Panc1 (cell line): ENCODE measurements around the gene FGFRL1. TPM values are rescaled to one million over a fixed set of nuclear protein-coding genes. Genes with fewer than 3 reads are reported as not detected.

Experiments
- ATAC-seq: fragments of 200-7000 bp; cut with Tn5 transposase; 2 replicates; pipeline ENCODE4 v1.9.1; 2020; ENCODE audit warnings: mild to moderate bottlenecking, moderate library complexity
- BruUV-seq: library from RNA; stranded (reverse); fragments of 400-500 nt; replicated peaks from 2 replicates; lab custom pipeline; 2021; lab: Mats Ljungman, UMichigan
- CTCF ChIA-PET: fragments of 300-600 bp; sonication (Branson Sonifier 250); formaldehyde crosslinking; loops from one replicate; lab custom pipeline; 2022; ENCODE audit warnings: antibody characterized with exemption; lab: Charles Lee
- POLR2A ChIA-PET: fragments of 300-600 bp; sonication (Branson Sonifier 250); formaldehyde crosslinking; loops from one replicate; lab custom pipeline; 2022; ENCODE audit warnings: antibody characterized with exemption; lab: Charles Lee
- DNase-seq: peaks from one replicate; pipeline ENCODE4 v3.0.0-alpha.2; 2010; ENCODE audit warnings: low read depth, low spot score
- H3K27ac ChIP-seq: 2 replicates; pipeline ENCODE4 v1.5.1; 2011; ENCODE audit warnings: mild to moderate bottlenecking, low read length, inconsistent platforms
- H3K27me3 ChIP-seq: fragments of 200-500 bp; sonication (Bioruptor generic); 2 replicates; pipeline ENCODE4 v1.6.0; 2014; ENCODE audit warnings: low read length, inconsistent platforms; ENCODE audit not compliant: control insufficient read depth, insufficient read depth
- H3K36me3 ChIP-seq: fragments of 200-500 bp; sonication (Bioruptor generic); 2 replicates; pipeline ENCODE4 v1.5.1; 2014; ENCODE audit warnings: inconsistent platforms, mild to moderate bottlenecking, low read length, moderate library complexity; ENCODE audit not compliant: control insufficient read depth, insufficient read depth
- H3K4me1 ChIP-seq: 2 replicates; pipeline ENCODE4 v1.5.1; 2011; ENCODE audit warnings: inconsistent platforms, mild to moderate bottlenecking, low read length, moderate library complexity; ENCODE audit not compliant: control insufficient read depth, insufficient read depth
- H3K4me3 ChIP-seq, 2 experiments: 2 replicates each; pipeline ENCODE4 v1.5.1; 2011 to 2012; ENCODE audit warnings: low read depth in 2 of 2, low read length in 2 of 2, mild to moderate bottlenecking in 2 of 2, inconsistent platforms in 1 of 2, moderate library complexity in 1 of 2
- H3K9me3 ChIP-seq: fragments of 200-500 bp; sonication (Bioruptor generic); 2 replicates; pipeline ENCODE4 v1.5.1; 2014; ENCODE audit warnings: low read depth, mild to moderate bottlenecking, inconsistent platforms, low read length, moderate library complexity; ENCODE audit not compliant: control insufficient read depth, insufficient read depth
- CTCF ChIP-seq: fragments of 450-650 bp; IDR thresholded peaks from 2 replicates; pipeline ENCODE4 v1.5.1; 2017; ENCODE audit warnings: mild to moderate bottlenecking
- POLR2AphosphoS5 ChIP-seq: IDR thresholded peaks from 2 replicates; pipeline ENCODE4 v1.6.1; 2012; ENCODE audit warnings: mild to moderate bottlenecking, low read depth, low read length, moderate library complexity
- REST ChIP-seq, 2 experiments: IDR thresholded peaks; 2 replicates each; pipeline ENCODE4 v1.6.1; 2011 to 2012; ENCODE audit warnings: low read depth in 2 of 2, control low read depth in 1 of 2, low read length in 1 of 2, mild to moderate bottlenecking in 1 of 2, moderate library complexity in 1 of 2; ENCODE audit not compliant: insufficient read depth in 1 of 2
- SIN3A ChIP-seq: IDR thresholded peaks from 2 replicates; pipeline ENCODE4 v1.6.1; 2012; ENCODE audit warnings: low read depth, mild to moderate bottlenecking, low read length, moderate library complexity, borderline replicate concordance; ENCODE audit not compliant: insufficient read depth
- TCF7L2 ChIP-seq: IDR thresholded peaks from 2 replicates; pipeline ENCODE4 v1.6.1; 2011; ENCODE audit warnings: mild to moderate bottlenecking, low read depth, low read length, inconsistent platforms
- in situ Hi-C: cut with HindIII; loops from 2 replicates; pipeline ENCODE4 v1.10.0; 2016; ENCODE audit warnings: low sequenced_read_pairs, low pct_unique_long_range_greater_than_20kb
- intact Hi-C: fragments of 100-400 bp; cut with micrococcal nuclease; formaldehyde crosslinking; loops from one replicate; pipeline ENCODE4 v1.10.0; 2022; ENCODE audit not compliant: unreplicated experiment
- total RNA-seq: library from RNA; stranded (reverse); gene quantifications from one replicate; pipeline ENCODE4 v1.2.1, GENCODE V29; 2021; ENCODE audit not compliant: unreplicated experiment

Gene FGFRL1
- total RNA-seq, 1 experiment from 2014 or later: 43.1 TPM

GRCh38 chr4:966266-967112 lies 44.9 kb upstream of the FGFRL1 start:
- Histone ChIP-seq H3K36me3 (no peaks in the 10 kb centered on the region), H3K27ac (no peak overlapping the region), H3K4me1 (peaks cover under 1% of the 10 kb centered on the region; the same call in 1 of the 2 replicates), H3K9me3 (no peaks in the 10 kb centered on the region), H3K4me3 (no peak overlapping the region), H3K27me3 (no peaks in the 10 kb centered on the region)
- POLR2A ChIA-PET: no interaction called here
- intact Hi-C loops: no loop called here
- DNase-seq (no peak), ATAC-seq (no peak)
- CTCF ChIA-PET: no interaction called here
- BruUV-seq: no TSS peak
- TF ChIP-seq SIN3A (no peak), REST (IDR thresholded peaks at IDR 0.05; ENCODE audit: insufficient read depth in 1 of 2, low read depth in 2 of 2, low read length in 1 of 2) (0 out of 4 replicates have a peak, but pooled peaks of 1 of the 2 experiments have one; percentile 6)
- in situ Hi-C loops: no loop called here

- Histone ChIP-seq H3K27ac (no peak overlapping the region), H3K36me3 (no peaks in the 10 kb centered on the region), H3K4me3 (no peak overlapping the region), H3K4me1 (peaks cover 6% of the 10 kb centered on the region; the same call in 1 of the 2 replicates), H3K27me3 (no peaks in the 10 kb centered on the region), H3K9me3 (no peaks in the 10 kb centered on the region)
- DNase-seq (no peak), ATAC-seq (no peak)
- BruUV-seq: no TSS peak
- intact Hi-C loops: no loop called here
- in situ Hi-C loops: no loop called here
- ChIA-PET POLR2A (no interaction called here), CTCF (no interaction called here)
- TF ChIP-seq SIN3A: no peak
- TF ChIP-seq REST (IDR thresholded peaks at IDR 0.05; ENCODE audit: insufficient read depth in 1 of 2, low read depth in 2 of 2, low read length in 1 of 2): no peak
- no peak for TF ChIP-seq TCF7L2
- TF ChIP-seq POLR2AphosphoS5: no peak
- TF ChIP-seq CTCF: no peak
Observed at GRCh38 chr4:967113-968104, 44.0 kb upstream of the FGFRL1 start.
